B cell (primary cell): ENCODE data around the gene PLVAP. TPM values are rescaled to one million over a fixed set of nuclear protein-coding genes. Genes with fewer than 3 reads are reported as not detected.

Experiments
- ATAC-seq: fragments of 200-7000 bp; cut with Tn5 transposase; one replicate; pipeline ENCODE4 v1.10.0; 2021; ENCODE audit warnings: low read depth, mild to moderate bottlenecking, moderate number of reproducible peaks, moderate library complexity
- CTCF ChIA-PET: fragments of 350-600 bp; sonication (Branson Sonifier 250); formaldehyde crosslinking; loops from one replicate; lab custom pipeline; 2021; ENCODE audit warnings: antibody characterized with exemption, inconsistent platforms; lab: Charles Lee
- POLR2A ChIA-PET: fragments of 350-600 bp; sonication (Branson Sonifier 250); formaldehyde crosslinking; loops from one replicate; lab custom pipeline; 2021; ENCODE audit warnings: antibody characterized with exemption; lab: Charles Lee
- DNase-seq: peaks from one replicate; pipeline ENCODE4 v3.0.0; 2013
- H2AFZ ChIP-seq: 2 replicates; pipeline ENCODE4 v1.6.1; 2012; ENCODE audit warnings: mild to moderate bottlenecking, low read depth, low read length; ENCODE audit not compliant: insufficient read depth, poor library complexity, severe bottlenecking
- H3K27ac ChIP-seq, 2 donors: 1 replicate in 1 of 2; 2 replicates in 1 of 2; pipeline ENCODE4 v1.5.1; 2012 to 2013; ENCODE audit warnings: low read length in 2 of 2, mild to moderate bottlenecking in 2 of 2, moderate library complexity in 1 of 2
- H3K27me3 ChIP-seq, 4 experiments: fragments of 200-600 bp in 1 of 4; sonication (generic) in 1 of 4; replicated peaks in 1 of 4; 1 replicate in 2 of 4; 2 replicates in 2 of 4; pipeline versions ENCODE4 v1.6.1 to v1.7.0; 2013 to 2016; ENCODE audit warnings: low read length in 3 of 4, mild to moderate bottlenecking in 2 of 4, mixed read lengths in 1 of 4, moderate library complexity in 1 of 4; ENCODE audit not compliant: insufficient read depth in 4 of 4, control insufficient read depth in 3 of 4; ENCODE audit errors: control extremely low read depth in 1 of 4
- H3K36me3 ChIP-seq, 2 experiments: replicated peaks in 1 of 2; 1 replicate in 1 of 2; 2 replicates in 1 of 2; pipeline versions ENCODE4 v1.6.1 to v1.7.1; 2013; ENCODE audit warnings: low read length in 1 of 2; ENCODE audit not compliant: insufficient read depth in 2 of 2, control insufficient read depth in 1 of 2; ENCODE audit errors: control extremely low read depth in 1 of 2, extremely low read depth in 1 of 2
- H3K4me1 ChIP-seq, 2 donors: fragments of 200-600 bp in 1 of 2; sonication (generic) in 1 of 2; 1 replicate in 1 of 2; 2 replicates in 1 of 2; pipeline versions ENCODE4 v1.5.1 to v1.6.1; 2013 to 2017; ENCODE audit warnings: low read length in 2 of 2; ENCODE audit not compliant: control insufficient read depth in 2 of 2, insufficient read depth in 2 of 2
- H3K4me2 ChIP-seq: replicated peaks from 2 replicates; pipeline ENCODE3; 2012; ENCODE audit warnings: mild to moderate bottlenecking, low read depth, low read length; ENCODE audit not compliant: poor library complexity, severe bottlenecking
- H3K4me3 ChIP-seq, 5 experiments: fragments of 200-600 bp in 1 of 5; sonication (generic) in 1 of 5; 1 replicate in 3 of 5; 2 replicates in 2 of 5; pipeline versions ENCODE4 v1.5.1 to v1.7.0; 2011 to 2016; ENCODE audit warnings: low read length in 4 of 5, mild to moderate bottlenecking in 4 of 5, low read depth in 2 of 5, control low read depth in 1 of 5, moderate library complexity in 1 of 5; ENCODE audit not compliant: insufficient read depth in 1 of 5; ENCODE audit errors: control extremely low read depth in 1 of 5, extremely low read depth in 1 of 5
- H3K79me2 ChIP-seq: fragments of 200-600 bp; sonication (generic); one replicate; pipeline ENCODE4 v1.6.0; 2016; ENCODE audit warnings: low read length; ENCODE audit not compliant: control insufficient read depth, insufficient read depth
- H3K9ac ChIP-seq: fragments of 200-600 bp; sonication (generic); 2 replicates; pipeline ENCODE4 v1.6.1; 2017; ENCODE audit warnings: mild to moderate bottlenecking, low read length, moderate library complexity
- H3K9me3 ChIP-seq, 3 donors: one replicate each; pipeline versions ENCODE4 v1.6.1 to v1.7.1; 2013; ENCODE audit warnings: low read length in 2 of 3; ENCODE audit not compliant: control insufficient read depth in 2 of 3, insufficient read depth in 1 of 3; ENCODE audit errors: control extremely low read depth in 1 of 3
- H4K20me1 ChIP-seq: 2 replicates; pipeline ENCODE4 v1.6.0; 2012; ENCODE audit warnings: mild to moderate bottlenecking, low read length; ENCODE audit not compliant: insufficient read depth, control insufficient read depth, poor library complexity, severe bottlenecking
- H3K27ac Mint-ChIP-seq: one replicate; pipeline ENCODE4 v1.8.0; 2021; ENCODE audit warnings: mixed read lengths
- H3K27me3 Mint-ChIP-seq: one replicate; pipeline ENCODE4 v1.8.0; 2021; ENCODE audit warnings: mixed read lengths
- H3K4me1 Mint-ChIP-seq: one replicate; pipeline ENCODE4 v1.8.0; 2021; ENCODE audit warnings: mixed read lengths
- H3K4me3 Mint-ChIP-seq: one replicate; pipeline ENCODE4 v1.8.0; 2021; ENCODE audit warnings: mixed read lengths
- H3K9me3 Mint-ChIP-seq: one replicate; pipeline ENCODE4 v1.8.0; 2022; ENCODE audit warnings: mixed read lengths; ENCODE audit not compliant: insufficient read depth
- CTCF ChIP-seq: fragments of 200-600 bp; IDR thresholded peaks from one replicate; pipeline ENCODE4 v1.8.0; 2022; ENCODE audit warnings: antibody characterized with exemption, mild to moderate bottlenecking
- EZH2 ChIP-seq: IDR thresholded peaks from 2 replicates; pipeline ENCODE4 v1.6.1; 2012; ENCODE audit warnings: borderline replicate concordance, low read depth, mild to moderate bottlenecking, moderate library complexity, low read length; ENCODE audit not compliant: insufficient read depth, poor library complexity, severe bottlenecking
- WGBS: methylation state at CpG from one replicate; pipeline ENCODE4 v1.1.5; 2013; ENCODE audit warnings: missing lambda C conversion rate; ENCODE audit not compliant: insufficient coverage; 5-methylcytosine and 5-hydroxymethylcytosine counted together
- intact Hi-C: fragments of 100-400 bp; cut with micrococcal nuclease; formaldehyde crosslinking; loops from one replicate; pipeline ENCODE4 v1.10.0; 2022
- polyA plus RNA-seq: library from polyadenylated mRNA; depleted of rRNA; stranded (reverse); fragments of >200 nt; gene quantifications from 2 replicates; pipeline ENCODE4 v1.2.3, GENCODE V29; 2012
- total RNA-seq, 2 donors: library from RNA; stranded (reverse); fragments of 120-200 nt in 1 of 2; gene quantifications; 1 replicate in 1 of 2; 2 replicates in 1 of 2; pipeline versions ENCODE4 v1.2.3 to v1.2.4, GENCODE V29; 2013 to 2022

PLVAP gene
- total and polyA plus RNA-seq, 2 donors (not counting 1 experiment from before 2014, with no cell fraction given) = 0.06 TPM; not detected in 1

- Mint-ChIP-seq H3K27me3 (no peaks in the 10 kb centered on the region), H3K4me1 (peaks cover 42% of the 10 kb centered on the region), H3K9me3 (no peaks in the 10 kb centered on the region), H3K27ac (peak overlapping the region; percentile 86), H3K4me3 (peak overlapping the region; percentile 85)
- DNase-seq (no peak), ATAC-seq (no peak)
- Histone ChIP-seq H3K4me1 (peaks cover 26 to 45% of the 10 kb centered on the region in 2 donors), H3K27ac (peak overlapping the region; percentile 72 to 86), H2AFZ (peak overlapping the region; percentile 88), H3K9ac (peak overlapping the region; percentile 93), H3K4me2 (peak overlapping the region; percentile 98), H3K36me3 (peaks cover 0 to 11% of the 10 kb centered on the region in 2 experiments), H3K9me3 (no peaks in the 10 kb centered on the region), H3K27me3 (no peaks in the 10 kb centered on the region), H3K79me2 (peaks cover 46% of the 10 kb centered on the region), H3K4me3 (peak overlapping the region; percentile 62 to 95 (median 75)), H4K20me1 (peaks cover 24% of the 10 kb centered on the region)
- intact Hi-C loops = loop anchor here (1.0 to 10.0 kb wide), 5 partner anchors 13 to 150 kb away; partner anchors contain the start of genes COLGALT1 and GTPBP3
- 4% methylated on average over 4 of the region's 7 CpGs for WGBS
- ChIA-PET POLR2A (interaction anchor here (0.5 to 1.4 kb wide), 6 partner anchors 13 to 1788 kb away, joined by 3 to 14 read pairs (median 4); partner anchors contain the start of genes DDA1 and MVB12A), CTCF (interaction anchor here (0.8 to 2.5 kb wide), 6 partner anchors 13 to 95 kb away, joined by 3 to 10 read pairs (median 4); partner anchors contain the start of genes DDA1 and MVB12A)
- TF ChIP-seq CTCF (no peak), EZH2 (no peak)
Measured at GRCh38 chr19:17404621-17405249, 27.6 kb upstream of the PLVAP start.

GRCh38 chr19:17404015-17404414, 26.9 kb upstream of the PLVAP start:
- ATAC-seq = no peak
- TF ChIP-seq CTCF (no peak), EZH2 (no peak)
- Mint-ChIP-seq H3K27ac (peak overlapping the region; percentile 50), H3K4me1 (peaks cover 42% of the 10 kb centered on the region), H3K27me3 (no peaks in the 10 kb centered on the region), H3K4me3 (peak overlapping the region; percentile 85), H3K9me3 (no peaks in the 10 kb centered on the region)
- Histone ChIP-seq H4K20me1 (peaks cover 24% of the 10 kb centered on the region), H3K79me2 (peaks cover 38% of the 10 kb centered on the region), H3K9ac (peak overlapping the region; percentile 93), H3K4me2 (peak overlapping the region; percentile 98), H3K9me3 (no peaks in the 10 kb centered on the region), H3K36me3 (peaks cover 0 to 11% of the 10 kb centered on the region in 2 experiments), H3K27me3 (no peaks in the 10 kb centered on the region), H3K4me3 (peak overlapping the region in 4 of 5 experiments; percentile 62 to 95 (median 78)), H3K27ac (peak overlapping the region; percentile 10 to 86), H3K4me1 (peaks cover 26 to 45% of the 10 kb centered on the region in 2 donors), H2AFZ (no peak overlapping the region)
- POLR2A ChIA-PET = interaction anchor here (0.6 to 0.9 kb wide), 3 partner anchors 16 to 316 kb away, joined by 3 to 7 read pairs (median 4); partner anchors contain the start of genes MAP1S and MVB12A
- 100% methylated on average over 1 of the region's 6 CpGs for WGBS
- DNase-seq = no peak
- CTCF ChIA-PET = interaction anchor here (0.7 kb wide), 2 partner anchors 11 to 592 kb away, joined by 4 read pairs; no protein-coding TSS in a partner anchor
- intact Hi-C loops = loop anchor here (10.0 kb wide), 1 partner anchor 151 kb away; the partner anchor contains the start of gene COLGALT1
